ENCODE measurements around the gene STMN3.
"Not testable (repeated sequence)": the region's sequence is repeated elsewhere in the genome, so short reads cannot be mapped to it uniquely, and the experiment has no call there.

The STMN3 gene

DNA sequence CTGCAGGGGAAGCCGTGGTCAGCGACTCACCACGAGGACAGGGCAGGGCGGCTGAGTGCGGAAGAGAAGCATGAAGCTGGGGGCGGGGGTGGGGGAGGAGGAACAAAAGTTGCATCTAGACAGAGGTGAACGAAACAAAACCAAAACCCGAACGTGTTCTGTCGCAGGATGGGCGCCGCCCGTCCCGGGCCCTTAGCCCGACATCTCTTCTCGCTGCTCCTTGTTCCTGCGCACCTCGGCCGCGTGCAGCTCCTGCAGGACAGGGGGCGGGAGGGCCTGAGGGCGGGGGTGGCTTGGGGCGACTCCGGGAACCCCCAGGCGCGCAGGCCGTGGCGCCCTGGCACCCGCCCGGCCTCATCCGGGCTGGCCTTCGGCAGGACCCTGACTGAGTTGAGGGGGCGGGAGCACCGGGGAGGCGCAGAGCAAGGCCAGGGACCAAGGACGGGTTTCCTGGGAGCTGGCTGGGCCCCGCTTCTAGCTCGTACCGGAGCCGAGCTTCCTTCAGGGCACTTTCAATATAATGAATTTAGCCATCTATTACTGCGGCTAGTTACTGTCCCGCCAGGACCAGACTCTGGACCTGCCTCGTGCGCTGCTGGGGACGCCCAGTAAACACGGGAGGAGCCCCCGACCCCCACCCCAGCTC is 12.0 kb downstream of the STMN3 start:
- ATAC-seq (replicated peaks; ENCODE audit: extremely low read depth, poor library complexity, severe bottlenecking) (peak; percentile 38), DNase-seq (ENCODE audit: low spot score in 2 of 2) (peak in 1 of 2 donors; percentile 59)
- H3K9me3 Mint-ChIP-seq = no peaks in the 10 kb centered on the region
- H3K36me3 Mint-ChIP-seq (ENCODE audit: insufficient read depth) = peaks cover 28% of the 10 kb centered on the region
- H3K27me3 Mint-ChIP-seq = no peaks in the 10 kb centered on the region
- H3K27ac Mint-ChIP-seq (ENCODE audit: low read depth) = peak overlapping the region; percentile 90
- peak overlapping the region; percentile 82 for H3K4me3 Mint-ChIP-seq
- peaks cover 30% of the 10 kb centered on the region for H3K4me1 Mint-ChIP-seq

DNA sequence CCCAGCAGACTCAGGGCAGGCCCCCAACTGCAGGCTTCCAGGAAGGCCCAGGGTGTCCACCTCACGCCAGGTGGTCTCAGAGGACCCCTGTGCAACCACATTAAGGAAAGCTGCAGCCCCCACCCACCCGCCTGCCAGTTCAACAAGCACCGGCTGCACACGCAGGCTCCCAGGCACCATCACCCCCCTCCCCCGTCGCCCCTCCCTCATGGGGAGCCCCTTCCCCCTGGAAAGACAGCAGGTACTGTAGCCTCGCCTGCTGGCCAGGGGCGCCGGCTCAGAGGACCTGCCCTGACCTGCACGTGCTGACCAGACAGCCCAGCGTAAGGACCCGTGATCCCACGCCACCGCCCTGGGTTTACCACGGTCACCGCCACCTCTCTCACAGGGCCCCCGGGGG is 12.5 kb downstream of the STMN3 start:
- not testable (repeated sequence) for ATAC-seq (replicated peaks; ENCODE audit: extremely low read depth, poor library complexity, severe bottlenecking); DNase-seq (ENCODE audit: low spot score in 2 of 2); H3K27me3 Mint-ChIP-seq; H3K27ac Mint-ChIP-seq (ENCODE audit: low read depth); H3K9me3 Mint-ChIP-seq
- H3K4me1 Mint-ChIP-seq = peaks cover 33% of the 10 kb centered on the region
- peak overlapping the region; percentile 82 for H3K4me3 Mint-ChIP-seq
- H3K36me3 Mint-ChIP-seq (ENCODE audit: insufficient read depth) = peaks cover 30% of the 10 kb centered on the region

- Mint-ChIP-seq H3K9me3 (no peaks in the 10 kb centered on the region), H3K36me3 (ENCODE audit: insufficient read depth) (peaks cover 30% of the 10 kb centered on the region), H3K4me1 (peaks cover 36% of the 10 kb centered on the region), H3K27me3 (no peaks in the 10 kb centered on the region), H3K27ac (ENCODE audit: low read depth) (peak overlapping the region; percentile 100), H3K4me3 (peak overlapping the region; percentile 82)
- ATAC-seq (replicated peaks; ENCODE audit: extremely low read depth, poor library complexity, severe bottlenecking) = no peak
- no peak for DNase-seq (ENCODE audit: low spot score in 2 of 2)
These were observed 13.1 kb downstream of the STMN3 start for GRCh38 chr20:63640086-63640485.

DNA sequence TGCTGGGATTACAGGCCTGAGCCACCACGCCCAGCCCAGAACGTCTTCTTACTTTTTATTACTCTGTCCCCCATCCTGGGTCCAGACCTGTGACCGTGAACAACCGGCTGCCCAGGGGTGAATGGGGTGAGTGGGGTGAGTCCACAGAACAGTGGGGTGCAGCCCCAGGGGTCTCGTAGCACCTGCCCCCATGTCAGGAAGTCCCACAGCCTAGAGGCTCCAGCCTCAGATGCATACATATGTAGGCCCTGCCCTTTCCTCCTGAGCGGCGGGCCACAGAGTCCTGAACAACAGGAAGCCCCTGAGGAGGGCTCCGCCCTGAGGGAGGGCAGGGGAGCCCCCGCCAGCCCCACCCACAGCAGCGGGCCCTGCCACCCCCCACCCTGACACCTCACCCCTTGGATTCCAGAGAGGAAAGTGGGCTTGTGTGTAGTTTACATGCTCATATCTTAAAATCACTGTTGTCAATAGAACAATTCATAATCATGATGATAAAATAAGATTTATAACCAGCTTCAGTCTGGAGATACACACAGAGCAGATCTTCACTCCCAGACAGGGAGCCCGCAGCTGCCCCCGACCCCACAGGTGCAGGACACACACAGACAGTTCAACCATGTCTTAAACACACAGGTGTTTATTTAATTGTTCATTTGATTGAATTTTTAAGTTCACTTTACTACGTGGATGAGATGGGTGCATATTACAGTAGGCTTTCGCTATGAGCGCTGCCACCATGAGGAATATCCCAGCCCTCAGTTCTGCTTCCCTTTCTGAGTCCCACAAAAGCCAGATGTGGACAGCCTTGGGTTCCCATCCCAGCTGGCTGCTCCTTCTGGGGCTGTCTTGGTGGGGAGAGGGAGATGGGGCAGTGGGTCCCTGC is 13.9 kb downstream of the STMN3 start:
- Mint-ChIP-seq H3K27ac (ENCODE audit: low read depth) (peak overlapping the region; percentile 100), H3K4me3 (peak overlapping the region; percentile 82), H3K9me3 (no peaks in the 10 kb centered on the region), H3K27me3 (no peaks in the 10 kb centered on the region), H3K4me1 (peaks cover 36% of the 10 kb centered on the region), H3K36me3 (ENCODE audit: insufficient read depth) (peaks cover 30% of the 10 kb centered on the region)
- DNase-seq (ENCODE audit: low spot score in 2 of 2) (peak in 1 of 2 donors; percentile 63), ATAC-seq (replicated peaks; ENCODE audit: extremely low read depth, poor library complexity, severe bottlenecking) (peak; percentile 28)

- H3K4me1 Mint-ChIP-seq = peaks cover 33% of the 10 kb centered on the region
- H3K27ac Mint-ChIP-seq (ENCODE audit: low read depth) = peak overlapping the region; percentile 100
- DNase-seq (ENCODE audit: low spot score in 2 of 2) = no peak
- H3K9me3 Mint-ChIP-seq = no peaks in the 10 kb centered on the region
- H3K27me3 Mint-ChIP-seq = no peaks in the 10 kb centered on the region
- H3K36me3 Mint-ChIP-seq (ENCODE audit: insufficient read depth) = peaks cover 19% of the 10 kb centered on the region
- H3K4me3 Mint-ChIP-seq = peak overlapping the region; percentile 18
- ATAC-seq (replicated peaks; ENCODE audit: extremely low read depth, poor library complexity, severe bottlenecking) = no peak
These were observed 16.2 kb downstream of the STMN3 start for GRCh38 chr20:63636752-63637628.

GRCh38 chr20:63635431-63636141 is 17.6 kb downstream of the STMN3 start:
- Mint-ChIP-seq H3K9me3 (no peaks in the 10 kb centered on the region), H3K4me1 (peaks cover 33% of the 10 kb centered on the region), H3K4me3 (peak overlapping the region; percentile 75), H3K27me3 (no peaks in the 10 kb centered on the region), H3K27ac (ENCODE audit: low read depth) (peak overlapping the region; percentile 92), H3K36me3 (ENCODE audit: insufficient read depth) (peaks cover 15% of the 10 kb centered on the region)
- ATAC-seq (replicated peaks; ENCODE audit: extremely low read depth, poor library complexity, severe bottlenecking) (peak; percentile 82), DNase-seq (ENCODE audit: low spot score in 2 of 2) (peak; percentile 59 to 81)

DNA sequence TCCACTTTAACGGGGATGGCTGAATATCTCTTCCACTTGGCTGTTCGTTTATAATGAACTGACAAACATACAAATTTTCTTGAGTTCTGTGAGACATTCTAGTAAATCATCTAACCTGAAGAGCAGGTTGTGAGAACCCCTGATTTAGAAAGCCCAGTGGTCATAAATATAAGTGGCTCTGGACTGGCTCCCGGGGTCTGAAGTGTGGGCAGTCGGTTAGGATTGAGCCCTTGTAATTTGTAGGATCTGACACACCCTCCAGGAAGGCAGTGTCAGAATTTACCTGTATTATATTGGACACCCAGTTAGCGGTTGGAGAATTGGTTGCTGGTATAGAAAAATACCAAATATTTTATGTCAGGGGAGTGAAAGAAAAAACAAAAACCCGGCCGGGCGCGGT is 19.5 kb downstream of the STMN3 start:
- DNase-seq (ENCODE audit: low spot score in 2 of 2) = no peak
- H3K27ac Mint-ChIP-seq (ENCODE audit: low read depth) = peak overlapping the region; percentile 49
- H3K4me3 Mint-ChIP-seq = no peak overlapping the region
- peaks cover 26% of the 10 kb centered on the region for H3K4me1 Mint-ChIP-seq
- peaks cover 13% of the 10 kb centered on the region for H3K36me3 Mint-ChIP-seq (ENCODE audit: insufficient read depth)
- no peak for ATAC-seq (replicated peaks; ENCODE audit: extremely low read depth, poor library complexity, severe bottlenecking)
- H3K9me3 Mint-ChIP-seq = no peaks in the 10 kb centered on the region
- no peaks in the 10 kb centered on the region for H3K27me3 Mint-ChIP-seq

GRCh38 chr20:63631426-63631825 is 21.8 kb downstream of the STMN3 start:
- not testable (repeated sequence) for H3K27me3 Mint-ChIP-seq; H3K27ac Mint-ChIP-seq (ENCODE audit: low read depth); ATAC-seq (replicated peaks; ENCODE audit: extremely low read depth, poor library complexity, severe bottlenecking); H3K9me3 Mint-ChIP-seq; DNase-seq (ENCODE audit: low spot score in 2 of 2)
- H3K4me1 Mint-ChIP-seq = peaks cover 28% of the 10 kb centered on the region
- peak overlapping the region; percentile 34 for H3K4me3 Mint-ChIP-seq
- peaks cover 20% of the 10 kb centered on the region for H3K36me3 Mint-ChIP-seq (ENCODE audit: insufficient read depth)

DNA sequence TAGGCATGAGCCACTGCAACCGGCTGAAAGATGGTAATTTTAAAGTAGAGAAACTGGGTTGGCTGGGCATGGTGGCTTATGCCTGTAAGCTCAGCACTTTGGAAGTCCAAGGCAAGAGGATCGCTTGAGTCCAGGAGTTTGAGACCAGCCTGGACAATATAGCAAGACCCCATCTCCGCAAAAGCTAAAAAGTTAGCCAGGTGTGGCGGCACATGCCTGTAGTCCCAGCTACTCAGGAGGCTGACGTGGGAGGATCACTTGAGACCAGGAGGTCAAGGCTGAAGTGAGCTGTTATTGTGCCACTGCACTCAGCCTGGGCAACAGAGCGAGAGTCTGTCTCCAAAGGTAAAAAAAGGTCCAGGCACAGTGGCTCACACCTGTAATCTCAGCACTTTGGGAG is 22.3 kb downstream of the STMN3 start:
- not testable (repeated sequence) for ATAC-seq (replicated peaks; ENCODE audit: extremely low read depth, poor library complexity, severe bottlenecking); H3K4me3 Mint-ChIP-seq; H3K9me3 Mint-ChIP-seq; H3K27me3 Mint-ChIP-seq; H3K27ac Mint-ChIP-seq (ENCODE audit: low read depth); DNase-seq (ENCODE audit: low spot score in 2 of 2)
- Mint-ChIP-seq H3K4me1 (peaks cover 28% of the 10 kb centered on the region), H3K36me3 (ENCODE audit: insufficient read depth) (peaks cover 20% of the 10 kb centered on the region)

GRCh38 chr20:63628246-63628975 is 24.8 kb downstream of the STMN3 start:
- Mint-ChIP-seq H3K9me3 (no peaks in the 10 kb centered on the region), H3K27me3 (no peaks in the 10 kb centered on the region), H3K4me3 (peak overlapping the region; percentile 92), H3K27ac (ENCODE audit: low read depth) (peak overlapping the region; percentile 89), H3K36me3 (ENCODE audit: insufficient read depth) (peaks cover 20% of the 10 kb centered on the region), H3K4me1 (peaks cover 30% of the 10 kb centered on the region)
- DNase-seq (ENCODE audit: low spot score in 2 of 2) (no peak), ATAC-seq (replicated peaks; ENCODE audit: extremely low read depth, poor library complexity, severe bottlenecking) (no peak)

DNA sequence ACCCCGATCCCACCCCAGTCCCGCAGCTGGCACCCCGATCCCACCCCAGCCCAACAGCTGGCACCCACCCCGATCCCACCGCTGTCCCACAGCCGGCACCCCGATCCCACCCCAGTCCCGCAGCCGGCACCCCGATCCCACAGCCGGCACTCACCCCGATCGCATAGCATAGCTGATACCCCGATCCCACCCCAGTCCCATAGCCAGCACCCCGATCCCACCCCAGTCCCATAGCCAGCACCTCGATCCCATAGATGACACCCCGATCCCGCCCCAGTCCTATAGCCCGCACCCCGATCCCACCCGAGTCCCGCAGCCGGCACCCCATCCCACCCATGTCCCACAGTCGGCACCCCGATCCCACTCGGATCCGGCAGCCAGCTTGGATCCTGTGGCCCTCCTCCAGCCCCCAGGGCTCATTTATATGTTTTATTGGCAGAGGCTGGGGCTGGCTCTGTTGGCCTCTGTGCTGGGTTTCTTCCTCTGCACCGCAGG is 25.4 kb downstream of the STMN3 start:
- Mint-ChIP-seq H3K27ac (ENCODE audit: low read depth) (peak overlapping the region; percentile 89), H3K27me3 (no peaks in the 10 kb centered on the region), H3K9me3 (no peaks in the 10 kb centered on the region), H3K4me3 (peak overlapping the region; percentile 92), H3K4me1 (peaks cover 30% of the 10 kb centered on the region), H3K36me3 (ENCODE audit: insufficient read depth) (peaks cover 20% of the 10 kb centered on the region)
- DNase-seq (ENCODE audit: low spot score in 2 of 2) (no peak), ATAC-seq (replicated peaks; ENCODE audit: extremely low read depth, poor library complexity, severe bottlenecking) (no peak)
